H1 (cell line): ENCODE measurements around the gene SSX2IP. TPM values are rescaled to one million over a fixed set of nuclear protein-coding genes. Genes with fewer than 3 reads are reported as not detected.

ENCODE experiments used
- EZH2 ChIP-seq: fragments of 200-600 bp; sonication (generic); IDR thresholded peaks from 2 replicates; pipeline ENCODE4 v1.7.1; 2012; ENCODE audit warnings: low read depth, mild to moderate bottlenecking, moderate library complexity, low read length, inconsistent platforms; ENCODE audit not compliant: severe bottlenecking
- GABPA ChIP-seq: IDR thresholded peaks from 2 replicates; pipeline ENCODE4 v1.6.1; 2011; ENCODE audit warnings: mild to moderate bottlenecking, low read length, moderate library complexity, borderline replicate concordance; ENCODE audit not compliant: insufficient read depth
- KDM4A ChIP-seq: IDR thresholded peaks from one replicate; pipeline ENCODE4 v1.7.1; 2012; ENCODE audit warnings: low read depth, mild to moderate bottlenecking, moderate library complexity, low read length, inconsistent platforms; ENCODE audit not compliant: severe bottlenecking
- NRF1 ChIP-seq: IDR thresholded peaks from 2 replicates; pipeline ENCODE4 v1.6.1; 2011; ENCODE audit warnings: mild to moderate bottlenecking, low read depth, low read length, improper control_type of control experiment
- SRF ChIP-seq: IDR thresholded peaks from 2 replicates; pipeline ENCODE4 v1.6.1; 2011; ENCODE audit warnings: mild to moderate bottlenecking, low read depth, low read length, moderate library complexity
- polyA plus RNA-seq, 7 experiments: library from polyadenylated mRNA; depleted of rRNA in 3 of 7; stranded (reverse) in 5 of 7; unstranded in 2 of 7; fragments of >200 nt in 5 of 7; fragments of 200-250 nt in 2 of 7; gene quantifications; 1 replicate in 5 of 7; 2 replicates in 1 of 7; 4 replicates in 1 of 7; pipeline versions ENCODE4 v1.2.1 to v1.2.3, GENCODE V29; 2011 to 2013; ENCODE audit warnings: missing spikeins in 2 of 7, mixed read lengths in 2 of 7
- total RNA-seq: library from RNA; stranded (reverse); fragmentation: NEBNext Ultra II Directional; extraction: Animal tissue kit (Norgen Biotek cat#: 25700); gene quantifications from 2 replicates; pipeline ENCODE4 v1.2.1, GENCODE V29; 2021

Gene SSX2IP
- total and polyA plus RNA-seq, 2 of the 8 experiments (the other 6 are each of a cell fraction or from before 2014, with no cell fraction given) = 4.0 to 31.3 TPM

- no peak for TF ChIP-seq EZH2
- TF ChIP-seq KDM4A = peak; percentile 40
- no peak for TF ChIP-seq NRF1
- no peak for TF ChIP-seq SRF
- TF ChIP-seq GABPA = no peak
Measured at GRCh38 chr1:84690397-84691121, at the start of gene SSX2IP (continued).
